Mesenchymal stem cell (in vitro differentiated cells and primary cell): ENCODE data around the gene PODXL.

Experiments used
- DNase-seq: peaks from one replicate; pipeline ENCODE4 v3.0.0-alpha.2; 2013
- H2AFZ ChIP-seq: one replicate; pipeline ENCODE4 v1.6.1; 2013; ENCODE audit warnings: low read depth, mild to moderate bottlenecking, control low read depth, inconsistent platforms, low read length, moderate library complexity
- H2AK5ac ChIP-seq: 2 replicates; pipeline ENCODE4 v1.6.1; 2013; ENCODE audit warnings: low read length, moderate library complexity, mild to moderate bottlenecking, inconsistent platforms; ENCODE audit not compliant: severe bottlenecking
- H2BK120ac ChIP-seq: one replicate; pipeline ENCODE4 v1.6.1; 2013; ENCODE audit warnings: low read depth, mild to moderate bottlenecking, inconsistent platforms, low read length, moderate library complexity
- H2BK12ac ChIP-seq, 2 experiments: one replicate each; pipeline ENCODE4 v1.6.1; 2013; ENCODE audit warnings: inconsistent platforms in 2 of 2, low read length in 2 of 2, mild to moderate bottlenecking in 2 of 2, moderate library complexity in 2 of 2, control low read depth in 1 of 2
- H2BK15ac ChIP-seq: one replicate; pipeline ENCODE4 v1.6.1; 2013; ENCODE audit warnings: mild to moderate bottlenecking, low read depth, inconsistent platforms; ENCODE audit not compliant: poor library complexity, severe bottlenecking
- H2BK5ac ChIP-seq: 2 replicates; pipeline ENCODE4 v1.6.1; 2013; ENCODE audit warnings: low read depth, mild to moderate bottlenecking, low read length, control low read depth, inconsistent platforms; ENCODE audit not compliant: poor library complexity, severe bottlenecking
- H3K14ac ChIP-seq, 2 experiments: one replicate each; pipeline ENCODE4 v1.6.1; 2013; ENCODE audit warnings: inconsistent platforms in 2 of 2, low read length in 2 of 2, control low read depth in 1 of 2, mild to moderate bottlenecking in 1 of 2, moderate library complexity in 1 of 2
- H3K18ac ChIP-seq, 2 experiments: one replicate each; pipeline ENCODE4 v1.6.1; 2013; ENCODE audit warnings: inconsistent platforms in 2 of 2, low read length in 2 of 2, control low read depth in 1 of 2, low read depth in 1 of 2, mild to moderate bottlenecking in 1 of 2
- H3K23ac ChIP-seq, 2 experiments: one replicate each; pipeline ENCODE4 v1.6.1; 2013; ENCODE audit warnings: inconsistent platforms in 2 of 2, low read length in 2 of 2, mild to moderate bottlenecking in 2 of 2, moderate library complexity in 2 of 2, control low read depth in 1 of 2
- H3K27ac ChIP-seq: 2 replicates; pipeline ENCODE4 v1.5.1; 2013; ENCODE audit warnings: mild to moderate bottlenecking, moderate library complexity, low read length, control low read depth, inconsistent platforms; ENCODE audit not compliant: poor library complexity, severe bottlenecking
- H3K27me3 ChIP-seq, 2 experiments: 2 replicates each; pipeline versions ENCODE4 v1.6.1 to v1.7.0; 2013; ENCODE audit warnings: low read length in 2 of 2, mild to moderate bottlenecking in 2 of 2, moderate library complexity in 2 of 2, control low read depth in 1 of 2, inconsistent platforms in 1 of 2; ENCODE audit not compliant: control insufficient read depth in 1 of 2, insufficient read depth in 1 of 2
- H3K36me3 ChIP-seq, 2 experiments: 2 replicates each; pipeline versions ENCODE4 v1.6.1 to v1.7.0; 2013; ENCODE audit warnings: low read length in 2 of 2, control low read depth in 1 of 2, inconsistent platforms in 1 of 2, low read depth in 1 of 2, mild to moderate bottlenecking in 1 of 2; ENCODE audit not compliant: insufficient read depth in 2 of 2, control insufficient read depth in 1 of 2
- H3K4ac ChIP-seq, 2 experiments: one replicate each; pipeline ENCODE4 v1.6.1; 2013; ENCODE audit warnings: inconsistent platforms in 2 of 2, low read length in 2 of 2, mild to moderate bottlenecking in 2 of 2, moderate library complexity in 2 of 2, control low read depth in 1 of 2, low read depth in 1 of 2
- H3K4me1 ChIP-seq: 2 replicates; pipeline ENCODE4 v1.6.1; 2013; ENCODE audit warnings: low read depth, low read length, control low read depth; ENCODE audit not compliant: control insufficient read depth, insufficient read depth
- H3K4me2 ChIP-seq: 2 replicates; pipeline ENCODE4 v1.6.1; 2013; ENCODE audit warnings: low read length, mild to moderate bottlenecking, inconsistent platforms; ENCODE audit not compliant: poor library complexity, severe bottlenecking
- H3K4me3 ChIP-seq, 2 experiments: 2 replicates each; pipeline versions ENCODE4 v1.5.1 to v1.7.0; 2013; ENCODE audit warnings: low read length in 2 of 2, mild to moderate bottlenecking in 2 of 2, control low read depth in 1 of 2, low read depth in 1 of 2; ENCODE audit not compliant: insufficient read depth in 1 of 2
- H3K79me1 ChIP-seq: replicated peaks from 2 replicates; pipeline ENCODE4 v1.6.1; 2013; ENCODE audit warnings: mild to moderate bottlenecking, control low read depth, low read length, inconsistent platforms; ENCODE audit not compliant: poor library complexity, severe bottlenecking
- H3K9ac ChIP-seq: 2 replicates; pipeline ENCODE4 v1.7.0; 2013; ENCODE audit warnings: mild to moderate bottlenecking, low read length, moderate library complexity
- H3K9me3 ChIP-seq: 2 replicates; pipeline ENCODE4 v1.7.0; 2013; ENCODE audit warnings: mild to moderate bottlenecking, low read length; ENCODE audit not compliant: control insufficient read depth
- H4K8ac ChIP-seq: one replicate; pipeline ENCODE4 v1.6.1; 2013; ENCODE audit warnings: inconsistent platforms, mild to moderate bottlenecking, low read length, moderate library complexity
- H4K91ac ChIP-seq: one replicate; pipeline ENCODE4 v1.6.1; 2013; ENCODE audit warnings: mild to moderate bottlenecking, low read length, inconsistent platforms
- WGBS: methylation state at CpG from one replicate; pipeline ENCODE4 v1.1.7; 2013; ENCODE audit warnings: mixed read lengths; 5-methylcytosine and 5-hydroxymethylcytosine counted together

Gene PODXL

GRCh38 chr7:131595699-131596098 lies 39.3 kb upstream of the PODXL start:
- Histone ChIP-seq H2AFZ (no peak overlapping the region), H3K23ac (no peak overlapping the region), H2BK120ac (no peak overlapping the region), H3K14ac (no peak overlapping the region), H3K9me3 (no peaks in the 10 kb centered on the region), H3K9ac (no peak overlapping the region), H3K4me3 (no peak overlapping the region), H4K91ac (no peak overlapping the region), H3K4me2 (no peak overlapping the region), H4K8ac (no peak overlapping the region), H3K4ac (no peak overlapping the region), H2BK15ac (no peak overlapping the region), H3K79me1 (no peaks in the 10 kb centered on the region), H2BK12ac (no peak overlapping the region), H2AK5ac (no peak overlapping the region), H2BK5ac (no peak overlapping the region), H3K27ac (no peak overlapping the region), H3K4me1 (no peaks in the 10 kb centered on the region), H3K27me3 (peaks cover 4 to 11% of the 10 kb centered on the region in 2 experiments), H3K36me3 (no peaks in the 10 kb centered on the region), H3K18ac (no peak overlapping the region)
- no peak for DNase-seq
- 100% methylated on average over 1 of the region's 4 CpGs for WGBS

GRCh38 chr7:131591687-131592319 lies 35.4 kb upstream of the PODXL start:
- Histone ChIP-seq H3K27me3 (peaks cover 11 to 13% of the 10 kb centered on the region in 2 experiments), H3K4me3 (no peak overlapping the region), H3K79me1 (no peaks in the 10 kb centered on the region), H2BK15ac (no peak overlapping the region), H2BK120ac (no peak overlapping the region), H3K4me2 (no peak overlapping the region), H2AFZ (no peak overlapping the region), H4K8ac (no peak overlapping the region), H2BK5ac (no peak overlapping the region), H3K9me3 (no peaks in the 10 kb centered on the region), H3K36me3 (peaks cover 0 to 4% of the 10 kb centered on the region in 2 experiments), H2AK5ac (no peak overlapping the region), H4K91ac (no peak overlapping the region), H3K4ac (no peak overlapping the region), H3K27ac (no peak overlapping the region), H3K4me1 (peaks cover 4% of the 10 kb centered on the region), H3K18ac (no peak overlapping the region), H3K9ac (no peak overlapping the region), H3K14ac (no peak overlapping the region), H2BK12ac (no peak overlapping the region), H3K23ac (no peak overlapping the region)
- no peak for DNase-seq
- WGBS: 74% methylated on average over 10 of the region's 10 CpGs

DNA sequence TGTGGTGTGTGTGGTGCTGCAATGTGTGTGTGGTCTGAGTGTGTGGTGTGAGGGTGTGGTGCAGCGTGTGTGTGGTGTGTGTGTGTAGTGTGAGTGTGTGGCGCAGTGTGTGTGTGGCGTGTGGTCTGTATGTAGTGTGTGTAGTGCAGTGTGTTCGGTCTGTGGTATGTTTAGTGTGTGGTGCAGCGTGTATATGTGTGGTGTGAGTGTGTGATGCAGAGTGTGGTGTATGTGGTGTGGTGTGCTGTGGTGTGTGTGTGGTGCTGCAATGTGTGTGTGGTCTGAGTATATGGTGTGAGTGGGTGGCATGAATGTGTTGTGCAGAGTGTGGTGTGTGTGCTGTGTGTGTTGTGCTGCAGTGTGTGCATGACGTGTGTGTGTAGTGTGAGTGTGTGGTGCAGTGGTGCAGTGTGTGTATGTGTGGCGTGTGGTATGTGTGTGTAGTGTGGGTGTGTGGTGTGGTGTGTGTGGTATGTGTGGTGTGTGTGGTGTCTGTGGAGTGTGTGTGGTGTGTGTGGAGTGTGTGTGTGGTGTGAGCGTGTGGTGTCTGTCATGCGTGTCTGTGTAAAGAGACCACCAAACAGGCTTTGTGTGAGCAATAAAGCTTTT lies 31.0 kb upstream of the PODXL start:
- Histone ChIP-seq H2BK12ac (no peak overlapping the region), H2BK15ac (no peak overlapping the region), H2BK5ac (no peak overlapping the region), H3K4ac (no peak overlapping the region), H4K91ac (peak overlapping the region; percentile 81), H3K27me3 (peaks cover 11 to 16% of the 10 kb centered on the region in 2 experiments), H3K79me1 (no peaks in the 10 kb centered on the region), H3K27ac (no peak overlapping the region), H3K9me3 (no peaks in the 10 kb centered on the region), H3K36me3 (peaks cover 0 to 4% of the 10 kb centered on the region in 2 experiments), H3K14ac (peak overlapping the region in 1 of 2 experiments; percentile 12), H3K18ac (peak overlapping the region in 1 of 2 experiments; percentile 26), H2BK120ac (no peak overlapping the region), H3K4me1 (peaks cover 7% of the 10 kb centered on the region), H3K4me2 (no peak overlapping the region), H2AFZ (no peak overlapping the region), H3K4me3 (peak overlapping the region in 1 of 2 experiments; percentile 24), H3K9ac (no peak overlapping the region), H3K23ac (no peak overlapping the region), H4K8ac (no peak overlapping the region), H2AK5ac (no peak overlapping the region)
- no peak for DNase-seq
- 92% methylated on average over 9 of the region's 9 CpGs for WGBS

- Histone ChIP-seq H3K79me1 (no peaks in the 10 kb centered on the region), H2BK5ac (no peak overlapping the region), H3K27me3 (peaks cover 11 to 13% of the 10 kb centered on the region in 2 experiments), H3K27ac (no peak overlapping the region), H2BK120ac (no peak overlapping the region), H2AFZ (no peak overlapping the region), H2AK5ac (no peak overlapping the region), H2BK15ac (no peak overlapping the region), H3K9me3 (no peaks in the 10 kb centered on the region), H2BK12ac (no peak overlapping the region), H3K18ac (no peak overlapping the region), H3K36me3 (peaks cover 0 to 4% of the 10 kb centered on the region in 2 experiments), H3K4me3 (no peak overlapping the region), H3K4me2 (no peak overlapping the region), H3K9ac (no peak overlapping the region), H3K4ac (no peak overlapping the region), H3K23ac (no peak overlapping the region), H3K4me1 (peaks cover 7% of the 10 kb centered on the region), H3K14ac (peak overlapping the region in 1 of 2 experiments; percentile 12), H4K8ac (no peak overlapping the region), H4K91ac (peak overlapping the region; percentile 70)
- no peak for DNase-seq
- WGBS: 82% methylated on average over 3 of the region's 3 CpGs
Observed at GRCh38 chr7:131586759-131587158, 30.3 kb upstream of the PODXL start.
